Stimulated activated naive CD4-positive, alpha-beta T cell (primary cell): ENCODE results near the gene INS.
"Not testable (repeated sequence)": the region's sequence is repeated elsewhere in the genome, so short reads cannot be mapped to it uniquely, and the experiment has no call there.

Experiments
- DNase-seq, 6 experiments: peaks; one replicate each; lab custom pipeline; 2025; lab: John Stamatoyannopoulos, UW

INS gene

GRCh38 chr11:2198621-2199365 lies 37.8 kb upstream of the INS start:
- no peak for DNase-seq

- DNase-seq, result no peak
These were observed 36.9 kb upstream of the INS start for GRCh38 chr11:2197771-2198520.

- peak in 5 of 6 experiments; percentile 33 to 65 (median 49) for DNase-seq
These were observed 36.2 kb upstream of the INS start for GRCh38 chr11:2196970-2197770.

GRCh38 chr11:2195756-2196088 lies 34.7 kb upstream of the INS start:
- no peak for DNase-seq

GRCh38 chr11:2194877-2195755 lies 34.1 kb upstream of the INS start:
- DNase-seq, result peak; percentile 3 to 36 (median 25)

GRCh38 chr11:2193888-2194595 lies 33.0 kb upstream of the INS start:
- not testable (repeated sequence) for DNase-seq

GRCh38 chr11:2193099-2193887 lies 32.3 kb upstream of the INS start:
- DNase-seq, result no peak

- no peak for DNase-seq
These were observed 31.4 kb upstream of the INS start for GRCh38 chr11:2192435-2192834.

- no peak for DNase-seq
These were observed 30.9 kb upstream of the INS start for GRCh38 chr11:2191883-2192282.

- DNase-seq, result no peak
These were observed 29.9 kb upstream of the INS start for GRCh38 chr11:2190657-2191471.

- no peak for DNase-seq
These were observed 29.1 kb upstream of the INS start for GRCh38 chr11:2189938-2190656.

- DNase-seq, result no peak
These were observed 27.7 kb upstream of the INS start for GRCh38 chr11:2188745-2189144.

- no peak for DNase-seq
These were observed 26.3 kb upstream of the INS start for GRCh38 chr11:2187280-2187707.

- DNase-seq, result peak; percentile 19 to 57 (median 34)
These were observed 25.8 kb upstream of the INS start for GRCh38 chr11:2186669-2187279.

GRCh38 chr11:2185324-2186085 lies 24.5 kb upstream of the INS start:
- DNase-seq, result no peak

GRCh38 chr11:2182692-2183474 lies 21.9 kb upstream of the INS start:
- DNase-seq, result no peak

GRCh38 chr11:2182075-2182474 lies 21.1 kb upstream of the INS start:
- DNase-seq, result no peak
